ENCODE results near the gene PSMA7.

Gene PSMA7

GRCh38 chr20:62126141-62126540 is 17.1 kb downstream of the PSMA7 start:
- TF ChIP-seq TAF1 (IDR thresholded peaks at IDR 0.05; ENCODE audit: low read depth, low read length) (no peak), POLR2A (IDR thresholded peaks at IDR 0.05; ENCODE audit: low read depth, low read length) (no peak), PAX5 (IDR thresholded peaks at IDR 0.05; ENCODE audit: insufficient read depth, low read length, severe bottlenecking) (no peak), POLR2AphosphoS5 (IDR thresholded peaks at IDR 0.05; ENCODE audit: low read depth, low read length) (no peak), SPI1 (IDR thresholded peaks at IDR 0.05; ENCODE audit: low read depth, low read length) (no peak), POU2F2 (IDR thresholded peaks at IDR 0.05; ENCODE audit: low read depth, low read length) (no peak)
- FAIRE-seq (no peak), DNase-seq (ENCODE audit: insufficient read length, low spot score) (no peak)

GRCh38 chr20:62123450-62124118 is 19.6 kb downstream of the PSMA7 start:
- TF ChIP-seq POLR2AphosphoS5 (IDR thresholded peaks at IDR 0.05; ENCODE audit: low read depth, low read length) (no peak), POU2F2 (IDR thresholded peaks at IDR 0.05; ENCODE audit: low read depth, low read length) (no peak), POLR2A (IDR thresholded peaks at IDR 0.05; ENCODE audit: low read depth, low read length) (no peak), SPI1 (IDR thresholded peaks at IDR 0.05; ENCODE audit: low read depth, low read length) (no peak), TAF1 (IDR thresholded peaks at IDR 0.05; ENCODE audit: low read depth, low read length) (no peak), PAX5 (IDR thresholded peaks at IDR 0.05; ENCODE audit: insufficient read depth, low read length, severe bottlenecking) (no peak)
- DNase-seq (ENCODE audit: insufficient read length, low spot score) = no peak

GRCh38 chr20:62122654-62123449 is 20.3 kb downstream of the PSMA7 start:
- TF ChIP-seq TAF1 (IDR thresholded peaks at IDR 0.05; ENCODE audit: low read depth, low read length) (no peak), PAX5 (IDR thresholded peaks at IDR 0.05; ENCODE audit: insufficient read depth, low read length, severe bottlenecking) (no peak), SPI1 (IDR thresholded peaks at IDR 0.05; ENCODE audit: low read depth, low read length) (no peak)
- DNase-seq (ENCODE audit: insufficient read length, low spot score) (peak; percentile 61), FAIRE-seq (no peak)

More at GRCh38 chr20:62123450-62124118, 19.6 kb downstream of the PSMA7 start:
- FAIRE-seq = no peak

GRCh38 chr20:62121776-62122653 is 21.2 kb downstream of the PSMA7 start, which contains the start of gene LSM14B:
Gene LSM14B (plus strand): TSS chr20:62122475. CDS start chr20:62122667, 192 bp downstream.
- peak; percentile 62 for TF ChIP-seq PAX5 (IDR thresholded peaks at IDR 0.05; ENCODE audit: insufficient read depth, low read length, severe bottlenecking)
- no peak for TF ChIP-seq SPI1 (IDR thresholded peaks at IDR 0.05; ENCODE audit: low read depth, low read length)
- 0 out of 2 replicates have a peak, but pooled peaks have one; percentile 24 for TF ChIP-seq TAF1 (IDR thresholded peaks at IDR 0.05; ENCODE audit: low read depth, low read length)
- TF ChIP-seq POLR2AphosphoS5 (IDR thresholded peaks at IDR 0.05; ENCODE audit: low read depth, low read length) = no peak
- TF ChIP-seq POU2F2 (IDR thresholded peaks at IDR 0.05; ENCODE audit: low read depth, low read length) = no peak
- peak; percentile 99 for DNase-seq (ENCODE audit: insufficient read length, low spot score)
- FAIRE-seq = peak; percentile 91

GRCh38 chr20:62120990-62121775 is 22.0 kb downstream of the PSMA7 start:
- FAIRE-seq (no peak), DNase-seq (ENCODE audit: insufficient read length, low spot score) (no peak)
- TF ChIP-seq POU2F2 (IDR thresholded peaks at IDR 0.05; ENCODE audit: low read depth, low read length) (no peak), SPI1 (IDR thresholded peaks at IDR 0.05; ENCODE audit: low read depth, low read length) (no peak), POLR2AphosphoS5 (IDR thresholded peaks at IDR 0.05; ENCODE audit: low read depth, low read length) (no peak), PAX5 (IDR thresholded peaks at IDR 0.05; ENCODE audit: insufficient read depth, low read length, severe bottlenecking) (no peak), TAF1 (IDR thresholded peaks at IDR 0.05; ENCODE audit: low read depth, low read length) (0 out of 2 replicates have a peak, but pooled peaks have one; percentile 8)

GRCh38 chr20:62120365-62120762 is 22.8 kb downstream of the PSMA7 start:
- DNase-seq (ENCODE audit: insufficient read length, low spot score) = no peak
- no peak for TF ChIP-seq PAX5 (IDR thresholded peaks at IDR 0.05; ENCODE audit: insufficient read depth, low read length, severe bottlenecking)
- TF ChIP-seq POLR2A (IDR thresholded peaks at IDR 0.05; ENCODE audit: low read depth, low read length) = no peak
- TF ChIP-seq TAF1 (IDR thresholded peaks at IDR 0.05; ENCODE audit: low read depth, low read length) = no peak
- TF ChIP-seq POLR2AphosphoS5 (IDR thresholded peaks at IDR 0.05; ENCODE audit: low read depth, low read length) = no peak
- no peak for TF ChIP-seq SPI1 (IDR thresholded peaks at IDR 0.05; ENCODE audit: low read depth, low read length)
- no peak for TF ChIP-seq POU2F2 (IDR thresholded peaks at IDR 0.05; ENCODE audit: low read depth, low read length)
- no peak for FAIRE-seq

GRCh38 chr20:62119591-62120364 is 23.4 kb downstream of the PSMA7 start:
- DNase-seq (ENCODE audit: insufficient read length, low spot score) (no peak), FAIRE-seq (no peak)
- no peak for TF ChIP-seq POLR2AphosphoS5 (IDR thresholded peaks at IDR 0.05; ENCODE audit: low read depth, low read length)

GRCh38 chr20:62119115-62119514 is 24.1 kb downstream of the PSMA7 start:
- FAIRE-seq (no peak), DNase-seq (ENCODE audit: insufficient read length, low spot score) (no peak)
- no peak for TF ChIP-seq POLR2A (IDR thresholded peaks at IDR 0.05; ENCODE audit: low read depth, low read length)
- TF ChIP-seq SPI1 (IDR thresholded peaks at IDR 0.05; ENCODE audit: low read depth, low read length) = no peak
